HCT116 (cell line): ENCODE data around the gene GCSAM.

Experiments used
- CBX3 ChIP-seq: IDR thresholded peaks from 2 replicates; pipeline ENCODE4 v1.6.1; 2012; ENCODE audit warnings: low read depth
- CTCF ChIP-seq, 3 experiments: fragments of 200-600 bp in 1 of 3; sonication (generic) in 1 of 3; IDR thresholded peaks in 2 of 3; conservative IDR thresholded peaks in 1 of 3; 2 replicates each; pipeline ENCODE4 v1.5.1; 2012 to 2017; ENCODE audit warnings: low read depth in 2 of 3, low read length in 2 of 3, antibody characterized with exemption in 1 of 3, borderline replicate concordance in 1 of 3, control low read depth in 1 of 3, mild to moderate bottlenecking in 1 of 3, mixed read lengths in 1 of 3, mixed run types in 1 of 3, moderate library complexity in 1 of 3; ENCODE audit not compliant: insufficient read depth in 1 of 3
- POLR2A ChIP-seq: IDR thresholded peaks from 2 replicates; pipeline ENCODE4 v1.7.0; 2011; ENCODE audit warnings: borderline replicate concordance; ENCODE audit not compliant: insufficient read depth, insufficient read length; ENCODE audit errors: extremely low read depth
- RAD21 ChIP-seq: IDR thresholded peaks from 2 replicates; pipeline ENCODE4 v1.6.1; 2012; ENCODE audit warnings: low read depth, mild to moderate bottlenecking

GRCh38 chr3:112136046-112136445, 3.0 kb upstream of the GCSAM start:
- TF ChIP-seq RAD21 (no peak), CBX3 (no peak), CTCF (IDR thresholded peaks at IDR 0.05 in 2 of 3, conservative IDR thresholded peaks at IDR 0.05 in 1 of 3; ENCODE audit: borderline replicate concordance in 1 of 3, insufficient read depth in 1 of 3, low read depth in 2 of 3, low read length in 2 of 3) (no peak), POLR2A (no peak)
